Liver (tissue), 9 donors: ENCODE measurements around the gene TMEM131. TPM values are rescaled to one million over a fixed set of nuclear protein-coding genes. Genes with fewer than 3 reads are reported as not detected.

Experiments used
- DNase-seq: peaks from one replicate; pipeline ENCODE4 v3.0.0-alpha.2; 2017; ENCODE audit warnings: low spot score
- H3K27ac ChIP-seq, 2 donors: one replicate each; pipeline ENCODE4 v1.7.0; 2013; ENCODE audit warnings: inconsistent platforms in 2 of 2, low read length in 2 of 2, control low read depth in 1 of 2, low read depth in 1 of 2, mild to moderate bottlenecking in 1 of 2
- H3K27me3 ChIP-seq, 4 donors: one replicate each; pipeline versions ENCODE4 v1.6.1 to v1.7.0; 2013; ENCODE audit warnings: low read length in 3 of 4, inconsistent platforms in 1 of 4, mild to moderate bottlenecking in 1 of 4, moderate library complexity in 1 of 4; ENCODE audit not compliant: control insufficient read depth in 4 of 4, insufficient read depth in 4 of 4
- H3K36me3 ChIP-seq, 4 donors: one replicate each; pipeline versions ENCODE4 v1.6.1 to v1.7.0; 2013; ENCODE audit warnings: low read length in 3 of 4, mild to moderate bottlenecking in 3 of 4, low read depth in 1 of 4, moderate library complexity in 1 of 4; ENCODE audit not compliant: control insufficient read depth in 4 of 4, insufficient read depth in 3 of 4
- H3K4me1 ChIP-seq, 4 donors: one replicate each; pipeline versions ENCODE4 v1.6.1 to v1.7.0; 2013; ENCODE audit warnings: low read length in 3 of 4, mild to moderate bottlenecking in 3 of 4, moderate library complexity in 1 of 4; ENCODE audit not compliant: control insufficient read depth in 4 of 4, insufficient read depth in 4 of 4
- H3K4me3 ChIP-seq, 3 donors: one replicate each; pipeline versions ENCODE4 v1.6.1 to v1.7.0; 2013; ENCODE audit warnings: low read length in 3 of 3, control low read depth in 1 of 3, low read depth in 1 of 3, mild to moderate bottlenecking in 1 of 3
- H3K9ac ChIP-seq, 2 donors: one replicate each; pipeline ENCODE4 v1.7.0; 2013; ENCODE audit warnings: low read length in 2 of 2, mild to moderate bottlenecking in 2 of 2, moderate library complexity in 2 of 2, control low read depth in 1 of 2, low read depth in 1 of 2
- H3K9me3 ChIP-seq, 4 donors: one replicate each; pipeline versions ENCODE4 v1.6.1 to v1.7.0; 2013; ENCODE audit warnings: low read length in 3 of 4; ENCODE audit not compliant: control insufficient read depth in 4 of 4
- EGR1 ChIP-seq, 2 donors: IDR thresholded peaks; 2 replicates each; pipeline ENCODE4 v1.6.1; 2016 to 2018; ENCODE audit warnings: antibody characterized with exemption in 2 of 2, low read depth in 2 of 2
- FOXA1 ChIP-seq: IDR thresholded peaks from 2 replicates; pipeline ENCODE4 v1.6.1; 2016; ENCODE audit warnings: antibody characterized with exemption
- GABPA ChIP-seq, 2 donors: IDR thresholded peaks in 1 of 2; conservative IDR thresholded peaks in 1 of 2; 2 replicates each; pipeline ENCODE4 v1.6.1; 2016; ENCODE audit warnings: antibody characterized with exemption in 2 of 2, mild to moderate bottlenecking in 1 of 2, moderate library complexity in 1 of 2
- HNF4A ChIP-seq, 2 donors: conservative IDR thresholded peaks; 2 replicates each; pipeline ENCODE4 v1.6.1; 2016; ENCODE audit warnings: antibody characterized with exemption in 2 of 2, mild to moderate bottlenecking in 2 of 2
- HNF4G ChIP-seq: IDR thresholded peaks from 2 replicates; pipeline ENCODE4 v1.6.1; 2016; ENCODE audit warnings: antibody characterized with exemption
- JUND ChIP-seq, 2 donors: IDR thresholded peaks; 2 replicates each; pipeline ENCODE4 v1.6.1; 2016; ENCODE audit warnings: antibody characterized with exemption in 2 of 2
- NR2F2 ChIP-seq: IDR thresholded peaks from 2 replicates; pipeline ENCODE4 v1.6.1; 2016; ENCODE audit warnings: antibody characterized with exemption
- RAD21 ChIP-seq, 2 donors: IDR thresholded peaks; 2 replicates each; pipeline ENCODE4 v1.6.1; 2016; ENCODE audit warnings: antibody characterized with exemption in 2 of 2, mild to moderate bottlenecking in 2 of 2
- RXRA ChIP-seq, 2 donors: IDR thresholded peaks; 2 replicates each; pipeline ENCODE4 v1.6.1; 2017 to 2018; ENCODE audit warnings: antibody characterized with exemption in 2 of 2, mild to moderate bottlenecking in 1 of 2
- SP1 ChIP-seq: IDR thresholded peaks from 2 replicates; pipeline ENCODE4 v1.6.1; 2018; ENCODE audit warnings: antibody characterized with exemption, mild to moderate bottlenecking
- TAF1 ChIP-seq: conservative IDR thresholded peaks from 2 replicates; pipeline ENCODE4 v1.6.1; 2016; ENCODE audit warnings: antibody characterized with exemption, mild to moderate bottlenecking
- YY1 ChIP-seq: IDR thresholded peaks from 2 replicates; pipeline ENCODE4 v1.6.1; 2016; ENCODE audit warnings: antibody characterized with exemption, mild to moderate bottlenecking
- WGBS: extraction: QIAGEN DNeasy Blood & Tissue Kit; methylation state at CpG from one replicate; pipeline ENCODE4 v1.1.7; 2013; 5-methylcytosine and 5-hydroxymethylcytosine counted together
- polyA plus RNA-seq, 2 donors: library from polyadenylated mRNA; stranded (reverse) in 1 of 2; unstranded in 1 of 2; fragments of 200-250 nt in 1 of 2; fragments of >200 nt in 1 of 2; fragmentation: Nextera tagmentation in 1 of 2; extraction: Ambion mirVana in 1 of 2; gene quantifications; one replicate each; pipeline versions ENCODE4 v1.2.1 to v1.2.3, GENCODE V29; 2013 to 2015
- total RNA-seq, 2 donors: library from RNA; depleted of rRNA; stranded (reverse); fragments of >200 nt; gene quantifications; one replicate each; pipeline ENCODE4 v1.2.3, GENCODE V29; 2014
- TF ChIP-seq, protein P1 (sequence below): IDR thresholded peaks from 2 replicates; pipeline ENCODE4 v1.6.1; 2016; ENCODE audit warnings: antibody characterized with exemption
- TF ChIP-seq, protein P2 (sequence below): IDR thresholded peaks from 2 replicates; pipeline ENCODE4 v1.6.1; 2016; ENCODE audit warnings: antibody characterized with exemption
- TF ChIP-seq, protein P3 (sequence below): IDR thresholded peaks from 2 replicates; pipeline ENCODE4 v1.6.1; 2016; ENCODE audit warnings: antibody characterized with exemption, mild to moderate bottlenecking
- TF ChIP-seq, protein P4 (sequence below): fragments of 150-350 bp; IDR thresholded peaks from 2 replicates; pipeline ENCODE4 v1.5.1; 2017; ENCODE audit warnings: improper control_type of control experiment, low read depth, low read length; ENCODE audit not compliant: missing input control
- donor health status: healthy.
- donor health status: healthy.
- donor health status: healthy.
- donor health status: healthy.
- donor health status: healthy.

TMEM131 gene
- total and polyA plus RNA-seq, 4 donors: 6.1 to 22.8 (median 11.2) TPM

DNA sequence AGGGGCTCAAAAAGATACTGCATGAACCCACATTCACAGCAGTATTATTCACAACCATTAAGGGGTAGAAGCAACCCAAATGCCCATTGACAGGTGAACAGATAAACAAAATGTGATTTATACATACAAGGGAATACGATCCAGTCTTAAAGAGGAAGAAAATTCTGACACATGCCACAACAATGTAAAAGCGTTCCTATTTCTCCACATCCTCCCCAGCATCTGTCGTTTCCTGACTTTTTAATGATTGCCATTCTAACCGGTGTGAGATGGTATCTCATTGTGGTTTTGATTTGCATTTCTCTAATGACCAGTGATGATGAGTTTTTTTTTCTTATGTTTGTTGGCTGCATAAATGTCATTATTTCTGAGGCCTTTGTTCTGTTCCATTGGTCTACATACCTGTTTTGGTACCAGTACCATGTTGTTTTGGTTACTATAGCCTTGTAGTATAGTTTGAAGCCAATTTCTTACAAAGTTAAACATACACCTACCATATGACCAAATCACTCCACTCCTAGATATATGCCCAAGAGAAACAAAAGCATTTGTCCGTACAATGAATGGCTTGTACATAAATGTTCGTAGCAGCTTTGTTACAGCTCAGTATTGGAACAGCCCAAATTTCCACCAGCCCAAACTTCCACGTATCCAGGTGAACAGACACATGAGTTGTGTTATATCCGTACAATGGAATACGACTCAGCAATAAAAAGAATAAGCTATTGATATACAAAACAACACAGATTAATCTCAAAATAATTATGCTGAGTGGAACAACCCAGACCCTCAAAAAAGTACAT, 85.1 kb downstream of the TMEM131 start:
- H3K4me3 ChIP-seq: no peak overlapping the region
- H3K9me3 ChIP-seq: no peaks in the 10 kb centered on the region
- TF ChIP-seq, protein P1, sequence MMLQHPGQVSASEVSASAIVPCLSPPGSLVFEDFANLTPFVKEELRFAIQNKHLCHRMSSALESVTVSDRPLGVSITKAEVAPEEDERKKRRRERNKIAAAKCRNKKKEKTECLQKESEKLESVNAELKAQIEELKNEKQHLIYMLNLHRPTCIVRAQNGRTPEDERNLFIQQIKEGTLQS: no peak
- no peak for TF ChIP-seq NR2F2
- H3K36me3 ChIP-seq: peaks cover 2 to 4% (median 2%) of the 10 kb centered on the region in 4 donors
- DNase-seq: no peak
- WGBS: 94% methylated on average over 9 of the region's 9 CpGs
- H3K4me1 ChIP-seq: peaks cover 0 to 3% (median under 1%) of the 10 kb centered on the region in 4 donors
- H3K9ac ChIP-seq: no peak overlapping the region
- no peak overlapping the region for H3K27ac ChIP-seq
- H3K27me3 ChIP-seq: no peaks in the 10 kb centered on the region

DNA sequence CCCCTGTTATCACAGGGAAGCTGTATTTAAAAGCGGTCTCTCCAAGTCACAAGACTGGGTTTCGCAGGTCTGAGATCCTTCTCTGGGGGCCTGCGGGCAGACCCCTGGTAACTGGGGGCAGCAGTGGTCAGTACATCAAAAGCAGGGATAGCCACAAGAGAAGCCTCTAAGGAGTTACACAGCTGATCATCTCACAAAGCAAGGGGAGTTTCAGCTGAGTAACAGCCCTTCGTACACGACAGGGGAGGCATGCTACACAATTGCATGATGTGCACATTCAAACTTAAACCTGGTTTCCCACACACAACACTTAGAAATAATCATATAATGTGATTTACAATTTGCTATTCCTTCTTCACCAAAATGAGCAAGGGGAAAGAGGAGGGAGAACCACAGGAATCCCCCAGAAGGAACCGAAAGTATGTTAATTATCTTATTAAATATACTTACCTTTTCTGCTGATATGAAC, 87.5 kb downstream of the TMEM131 start:
- peaks cover 0 to 3% (median under 1%) of the 10 kb centered on the region in 4 donors for H3K4me1 ChIP-seq
- TF ChIP-seq, protein P1: no peak
- TF ChIP-seq RAD21 (IDR thresholded peaks at IDR 0.05) (no peak), TAF1 (no peak), HNF4G (no peak), JUND (IDR thresholded peaks at IDR 0.05) (no peak), SP1 (no peak), RXRA (IDR thresholded peaks at IDR 0.05) (no peak), HNF4A (conservative IDR thresholded peaks at IDR 0.05) (no peak)
- TF ChIP-seq, protein P2, sequence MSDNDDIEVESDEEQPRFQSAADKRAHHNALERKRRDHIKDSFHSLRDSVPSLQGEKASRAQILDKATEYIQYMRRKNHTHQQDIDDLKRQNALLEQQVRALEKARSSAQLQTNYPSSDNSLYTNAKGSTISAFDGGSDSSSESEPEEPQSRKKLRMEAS: no peak
- H3K36me3 ChIP-seq: peaks cover 2 to 4% (median 2%) of the 10 kb centered on the region in 4 donors
- H3K9ac ChIP-seq: no peak overlapping the region
- no peak overlapping the region for H3K4me3 ChIP-seq
- 95% methylated on average over 6 of the region's 6 CpGs for WGBS
- no peaks in the 10 kb centered on the region for H3K27me3 ChIP-seq
- DNase-seq: no peak
- no peak overlapping the region for H3K27ac ChIP-seq
- H3K9me3 ChIP-seq: no peaks in the 10 kb centered on the region

DNA sequence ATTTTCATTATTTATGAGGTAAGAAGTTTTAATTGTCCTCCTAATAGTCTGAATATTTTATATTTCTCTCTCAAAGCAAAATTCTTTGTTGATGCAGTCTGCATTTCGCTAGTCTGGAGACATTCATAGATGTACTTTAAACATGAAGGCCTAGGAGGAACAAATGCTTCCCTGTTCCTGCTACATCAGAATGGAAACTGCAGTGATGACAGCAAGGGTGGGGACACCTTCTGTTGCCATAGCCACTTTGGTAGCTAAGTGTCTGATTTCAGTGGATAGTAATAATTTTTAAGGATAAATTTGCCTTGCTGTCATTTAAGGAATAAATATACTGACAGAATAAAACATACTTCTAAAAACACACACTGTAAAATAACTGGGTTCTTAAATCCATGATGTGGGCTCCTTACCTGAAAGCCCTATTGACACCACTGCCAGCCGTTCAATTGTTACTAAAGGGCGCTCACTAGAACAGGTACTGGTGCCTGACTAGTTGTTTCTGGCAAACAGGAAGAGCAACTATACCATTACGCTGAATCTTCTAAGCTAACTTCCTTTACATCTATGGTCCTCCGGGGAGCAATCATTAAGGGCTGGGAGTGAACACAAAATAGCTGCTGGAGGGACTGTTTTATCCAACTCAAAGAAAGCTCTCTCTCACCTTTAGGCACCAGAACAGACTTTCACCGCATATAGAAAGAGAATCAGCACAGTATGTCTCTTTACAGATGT, 88.2 kb downstream of the TMEM131 start:
- no peaks in the 10 kb centered on the region for H3K27me3 ChIP-seq
- H3K4me1 ChIP-seq: peaks cover 0 to 3% (median under 1%) of the 10 kb centered on the region in 4 donors
- WGBS: 94% methylated on average over 6 of the region's 6 CpGs
- no peak overlapping the region for H3K4me3 ChIP-seq
- no peak overlapping the region for H3K27ac ChIP-seq
- H3K9ac ChIP-seq: no peak overlapping the region
- no peak for DNase-seq
- no peaks in the 10 kb centered on the region for H3K9me3 ChIP-seq
- peaks cover 2 to 4% (median 2%) of the 10 kb centered on the region in 4 donors for H3K36me3 ChIP-seq
- no peak for TF ChIP-seq RXRA (IDR thresholded peaks at IDR 0.05)
- no peak for TF ChIP-seq JUND (IDR thresholded peaks at IDR 0.05)
- TF ChIP-seq EGR1 (IDR thresholded peaks at IDR 0.05; ENCODE audit: low read depth in 2 of 2): no peak
- TF ChIP-seq, protein P3, sequence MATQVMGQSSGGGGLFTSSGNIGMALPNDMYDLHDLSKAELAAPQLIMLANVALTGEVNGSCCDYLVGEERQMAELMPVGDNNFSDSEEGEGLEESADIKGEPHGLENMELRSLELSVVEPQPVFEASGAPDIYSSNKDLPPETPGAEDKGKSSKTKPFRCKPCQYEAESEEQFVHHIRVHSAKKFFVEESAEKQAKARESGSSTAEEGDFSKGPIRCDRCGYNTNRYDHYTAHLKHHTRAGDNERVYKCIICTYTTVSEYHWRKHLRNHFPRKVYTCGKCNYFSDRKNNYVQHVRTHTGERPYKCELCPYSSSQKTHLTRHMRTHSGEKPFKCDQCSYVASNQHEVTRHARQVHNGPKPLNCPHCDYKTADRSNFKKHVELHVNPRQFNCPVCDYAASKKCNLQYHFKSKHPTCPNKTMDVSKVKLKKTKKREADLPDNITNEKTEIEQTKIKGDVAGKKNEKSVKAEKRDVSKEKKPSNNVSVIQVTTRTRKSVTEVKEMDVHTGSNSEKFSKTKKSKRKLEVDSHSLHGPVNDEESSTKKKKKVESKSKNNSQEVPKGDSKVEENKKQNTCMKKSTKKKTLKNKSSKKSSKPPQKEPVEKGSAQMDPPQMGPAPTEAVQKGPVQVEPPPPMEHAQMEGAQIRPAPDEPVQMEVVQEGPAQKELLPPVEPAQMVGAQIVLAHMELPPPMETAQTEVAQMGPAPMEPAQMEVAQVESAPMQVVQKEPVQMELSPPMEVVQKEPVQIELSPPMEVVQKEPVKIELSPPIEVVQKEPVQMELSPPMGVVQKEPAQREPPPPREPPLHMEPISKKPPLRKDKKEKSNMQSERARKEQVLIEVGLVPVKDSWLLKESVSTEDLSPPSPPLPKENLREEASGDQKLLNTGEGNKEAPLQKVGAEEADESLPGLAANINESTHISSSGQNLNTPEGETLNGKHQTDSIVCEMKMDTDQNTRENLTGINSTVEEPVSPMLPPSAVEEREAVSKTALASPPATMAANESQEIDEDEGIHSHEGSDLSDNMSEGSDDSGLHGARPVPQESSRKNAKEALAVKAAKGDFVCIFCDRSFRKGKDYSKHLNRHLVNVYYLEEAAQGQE: no peak
- TF ChIP-seq GABPA (IDR thresholded peaks at IDR 0.05 in 1 of 2, conservative IDR thresholded peaks at IDR 0.05 in 1 of 2): no peak
- TF ChIP-seq YY1: no peak
- TF ChIP-seq FOXA1: no peak
- TF ChIP-seq, protein P4, sequence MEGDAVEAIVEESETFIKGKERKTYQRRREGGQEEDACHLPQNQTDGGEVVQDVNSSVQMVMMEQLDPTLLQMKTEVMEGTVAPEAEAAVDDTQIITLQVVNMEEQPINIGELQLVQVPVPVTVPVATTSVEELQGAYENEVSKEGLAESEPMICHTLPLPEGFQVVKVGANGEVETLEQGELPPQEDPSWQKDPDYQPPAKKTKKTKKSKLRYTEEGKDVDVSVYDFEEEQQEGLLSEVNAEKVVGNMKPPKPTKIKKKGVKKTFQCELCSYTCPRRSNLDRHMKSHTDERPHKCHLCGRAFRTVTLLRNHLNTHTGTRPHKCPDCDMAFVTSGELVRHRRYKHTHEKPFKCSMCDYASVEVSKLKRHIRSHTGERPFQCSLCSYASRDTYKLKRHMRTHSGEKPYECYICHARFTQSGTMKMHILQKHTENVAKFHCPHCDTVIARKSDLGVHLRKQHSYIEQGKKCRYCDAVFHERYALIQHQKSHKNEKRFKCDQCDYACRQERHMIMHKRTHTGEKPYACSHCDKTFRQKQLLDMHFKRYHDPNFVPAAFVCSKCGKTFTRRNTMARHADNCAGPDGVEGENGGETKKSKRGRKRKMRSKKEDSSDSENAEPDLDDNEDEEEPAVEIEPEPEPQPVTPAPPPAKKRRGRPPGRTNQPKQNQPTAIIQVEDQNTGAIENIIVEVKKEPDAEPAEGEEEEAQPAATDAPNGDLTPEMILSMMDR: no peak
- TF ChIP-seq, protein P1: no peak
- no peak for TF ChIP-seq RAD21 (IDR thresholded peaks at IDR 0.05)
- TF ChIP-seq SP1: no peak
- no peak for TF ChIP-seq NR2F2
